SK-N-SH treated with all-trans-retinoic acid at 6 μM for 48 hours (cell line): ENCODE results near the gene ZNF599.

ENCODE experiments used
- ARNTL ChIP-seq: fragments of 450-650 bp; formaldehyde crosslinking; IDR thresholded peaks from 2 replicates; pipeline ENCODE4 v1.5.0; 2020; ENCODE audit warnings: low read depth, mild to moderate bottlenecking, moderate library complexity, borderline replicate concordance
- PATZ1 ChIP-seq: fragments of 250-450 bp; sonication (Bioruptor Pico); IDR thresholded peaks from 2 replicates; pipeline ENCODE4 v1.8.0; 2020; ENCODE audit warnings: mild to moderate bottlenecking, moderate library complexity, borderline replicate concordance
- PPARA ChIP-seq: fragments of 250-450 bp; sonication (Bioruptor Pico); IDR thresholded peaks from 2 replicates; pipeline ENCODE4 v1.5.0; 2020; ENCODE audit warnings: mild to moderate bottlenecking, borderline replicate concordance
- RARB ChIP-seq: fragments of 250-450 bp; sonication (Bioruptor Pico); IDR thresholded peaks from 2 replicates; pipeline ENCODE4 v1.8.0; 2021; ENCODE audit warnings: mild to moderate bottlenecking, moderate library complexity
- ZFP3 ChIP-seq: fragments of 250-450 bp; sonication (Bioruptor Pico); IDR thresholded peaks from 2 replicates; pipeline ENCODE4 v1.5.0; 2020; ENCODE audit warnings: mild to moderate bottlenecking, moderate library complexity
- ZFP30 ChIP-seq: fragments of 450-650 bp; formaldehyde crosslinking; IDR thresholded peaks from 2 replicates; pipeline ENCODE4 v1.5.0; 2022; ENCODE audit warnings: mild to moderate bottlenecking, moderate library complexity
- TF ChIP-seq, protein P1 (sequence below): fragments of 250-450 bp; sonication (Bioruptor Pico); IDR thresholded peaks from 2 replicates; pipeline ENCODE4 v1.5.1; 2020; ENCODE audit warnings: low read depth, mild to moderate bottlenecking, moderate library complexity
- TF ChIP-seq, protein P2 (sequence below): fragments of 250-450 bp; sonication (Bioruptor Pico); IDR thresholded peaks from 2 replicates; pipeline ENCODE4 v1.5.1; 2021; ENCODE audit warnings: mild to moderate bottlenecking, moderate library complexity

GRCh38 chr19:34808566-34808965 is 35.6 kb upstream of the ZNF599 start:
- TF ChIP-seq PPARA (no peak), RARB (CRISPR knock-in tag) (no peak), ZFP30 (no peak), PATZ1 (CRISPR knock-in tag) (no peak), ARNTL (CRISPR knock-in tag) (no peak), ZFP3 (no peak)
- TF ChIP-seq, protein P1, sequence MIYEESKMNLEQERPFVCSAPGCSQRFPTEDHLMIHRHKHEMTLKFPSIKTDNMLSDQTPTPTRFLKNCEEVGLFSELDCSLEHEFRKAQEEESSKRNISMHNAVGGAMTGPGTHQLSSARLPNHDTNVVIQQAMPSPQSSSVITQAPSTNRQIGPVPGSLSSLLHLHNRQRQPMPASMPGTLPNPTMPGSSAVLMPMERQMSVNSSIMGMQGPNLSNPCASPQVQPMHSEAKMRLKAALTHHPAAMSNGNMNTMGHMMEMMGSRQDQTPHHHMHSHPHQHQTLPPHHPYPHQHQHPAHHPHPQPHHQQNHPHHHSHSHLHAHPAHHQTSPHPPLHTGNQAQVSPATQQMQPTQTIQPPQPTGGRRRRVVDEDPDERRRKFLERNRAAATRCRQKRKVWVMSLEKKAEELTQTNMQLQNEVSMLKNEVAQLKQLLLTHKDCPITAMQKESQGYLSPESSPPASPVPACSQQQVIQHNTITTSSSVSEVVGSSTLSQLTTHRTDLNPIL, result no peak
- TF ChIP-seq, protein P2, sequence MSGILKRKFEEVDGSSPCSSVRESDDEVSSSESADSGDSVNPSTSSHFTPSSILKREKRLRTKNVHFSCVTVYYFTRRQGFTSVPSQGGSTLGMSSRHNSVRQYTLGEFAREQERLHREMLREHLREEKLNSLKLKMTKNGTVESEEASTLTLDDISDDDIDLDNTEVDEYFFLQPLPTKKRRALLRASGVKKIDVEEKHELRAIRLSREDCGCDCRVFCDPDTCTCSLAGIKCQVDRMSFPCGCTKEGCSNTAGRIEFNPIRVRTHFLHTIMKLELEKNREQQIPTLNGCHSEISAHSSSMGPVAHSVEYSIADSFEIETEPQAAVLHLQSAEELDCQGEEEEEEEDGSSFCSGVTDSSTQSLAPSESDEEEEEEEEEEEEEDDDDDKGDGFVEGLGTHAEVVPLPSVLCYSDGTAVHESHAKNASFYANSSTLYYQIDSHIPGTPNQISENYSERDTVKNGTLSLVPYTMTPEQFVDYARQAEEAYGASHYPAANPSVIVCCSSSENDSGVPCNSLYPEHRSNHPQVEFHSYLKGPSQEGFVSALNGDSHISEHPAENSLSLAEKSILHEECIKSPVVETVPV, result no peak
